Right lung (tissue), 5 donors: ENCODE data around the gene TMC4. TPM values are rescaled to one million over a fixed set of nuclear protein-coding genes. Genes with fewer than 3 reads are reported as not detected.

Experiments
- DNase-seq, 2 donors: peaks; one replicate each; pipeline ENCODE4 v3.0.0-alpha.2; 2013
- polyA plus RNA-seq, 5 donors: library from polyadenylated mRNA; unstranded; fragments of 120-200 nt; gene quantifications; one replicate each; pipeline versions ENCODE4 v1.2.1 to v1.2.3, GENCODE V29; 2013; ENCODE audit warnings: inconsistent platforms in 1 of 5, low replicate concordance in 1 of 5; ENCODE audit not compliant: insufficient read length in 5 of 5, insufficient read depth in 1 of 5

TMC4 gene
- polyA plus RNA-seq, 5 donors, result 21.9 to 42.8 (median 32.1) TPM

DNA sequence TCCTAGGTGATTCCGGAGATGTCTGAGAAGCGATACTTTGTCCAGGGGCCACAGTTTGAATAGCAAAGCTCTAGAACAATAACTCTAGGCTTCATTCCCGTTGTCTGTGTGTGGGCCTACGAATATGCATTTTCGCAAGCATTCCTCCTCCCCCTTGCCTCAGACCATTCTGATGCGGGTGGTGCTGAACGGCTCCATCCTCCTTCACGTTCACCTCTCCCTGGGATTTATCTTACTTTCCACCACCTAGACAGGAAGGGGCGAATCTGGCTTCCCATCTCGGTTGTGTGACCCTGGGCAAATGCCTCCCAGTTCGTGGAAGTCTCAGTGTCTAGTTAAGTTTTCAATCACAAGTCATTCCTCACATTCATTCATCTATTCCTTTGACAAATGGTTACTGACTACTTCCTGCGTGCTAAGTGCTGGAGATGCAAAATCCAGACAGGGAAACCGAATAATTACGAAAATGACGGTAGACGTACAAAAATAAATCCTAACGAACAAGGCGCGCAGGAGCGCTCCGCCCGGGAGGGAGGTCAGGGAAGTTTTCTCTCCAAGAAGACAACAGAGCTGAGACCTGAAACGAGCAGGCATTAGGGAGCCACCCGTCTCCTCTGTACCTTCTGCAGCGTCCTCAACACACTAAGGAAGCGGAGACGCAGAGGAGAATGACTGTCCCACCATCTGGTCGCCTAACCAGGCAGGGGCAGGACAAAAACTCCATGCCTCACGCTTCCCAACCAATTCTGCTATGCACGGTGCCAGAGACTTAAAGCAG, 36.7 kb downstream of the TMC4 start:
- no peak for DNase-seq

DNA sequence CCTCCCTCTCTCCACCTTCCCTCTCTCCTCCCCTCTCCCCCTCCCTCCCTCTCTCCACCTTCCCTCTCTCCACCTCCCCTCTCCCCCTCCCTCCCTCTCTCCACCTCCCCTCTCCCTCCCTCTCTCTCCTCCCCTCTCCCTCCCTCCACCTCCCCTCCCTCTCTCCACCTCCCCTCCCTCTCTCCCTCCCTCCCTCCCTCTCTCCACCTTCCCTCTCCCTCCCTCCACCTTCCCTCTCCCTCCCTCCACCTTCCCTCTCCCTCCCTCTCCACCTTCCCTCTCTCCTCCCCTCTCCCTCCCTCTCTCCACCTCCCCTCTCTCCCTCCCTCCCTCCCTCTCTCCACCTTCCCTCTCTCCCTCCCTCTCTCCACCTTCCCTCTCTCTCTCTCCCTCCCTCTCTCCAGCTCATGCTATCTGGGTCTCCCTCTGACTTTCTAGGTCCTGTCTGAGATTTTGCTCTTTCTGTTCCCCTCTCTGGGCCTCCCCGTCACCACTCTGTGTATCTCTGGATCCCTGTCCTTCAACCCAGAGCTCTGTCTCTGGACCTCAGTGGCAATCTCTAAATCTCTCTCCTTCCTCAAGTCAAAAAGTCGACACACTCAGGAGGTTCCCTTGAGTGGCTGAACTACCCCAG, 38.9 kb downstream of the TMC4 start:
- no peak for DNase-seq

DNA sequence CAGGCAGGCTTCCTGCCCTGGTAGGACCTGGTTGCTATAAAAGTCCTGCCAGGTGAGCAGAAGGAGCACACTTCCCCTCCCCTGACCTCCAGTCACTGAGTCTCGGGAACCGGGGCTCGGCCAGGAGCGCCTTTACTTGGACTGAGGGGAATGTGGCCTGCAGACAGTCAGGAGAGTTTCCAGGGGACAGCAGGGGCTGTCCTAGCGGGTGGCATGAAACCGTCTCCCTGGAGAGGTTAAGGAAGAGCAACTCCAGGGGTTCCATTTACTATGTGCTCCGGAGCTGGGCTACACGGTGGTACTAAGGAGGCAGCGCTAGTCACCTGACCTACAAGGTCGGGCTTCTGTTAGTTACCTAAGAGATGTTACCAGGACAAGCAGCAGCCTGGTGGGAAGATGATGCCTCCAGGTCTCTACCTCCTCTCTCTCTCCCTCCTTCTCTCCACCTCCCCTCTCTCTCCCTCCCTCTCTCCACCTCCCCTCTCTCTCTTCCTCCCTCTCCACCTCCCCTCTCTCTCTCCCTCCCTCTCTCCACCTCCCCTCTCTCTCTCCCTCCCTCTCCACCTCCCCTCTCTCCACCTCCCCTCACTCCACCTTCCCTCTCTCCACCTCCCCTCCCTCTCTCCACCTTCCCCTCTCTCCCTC, 39.5 kb downstream of the TMC4 start:
- DNase-seq, result peak; percentile 45 to 53

DNA sequence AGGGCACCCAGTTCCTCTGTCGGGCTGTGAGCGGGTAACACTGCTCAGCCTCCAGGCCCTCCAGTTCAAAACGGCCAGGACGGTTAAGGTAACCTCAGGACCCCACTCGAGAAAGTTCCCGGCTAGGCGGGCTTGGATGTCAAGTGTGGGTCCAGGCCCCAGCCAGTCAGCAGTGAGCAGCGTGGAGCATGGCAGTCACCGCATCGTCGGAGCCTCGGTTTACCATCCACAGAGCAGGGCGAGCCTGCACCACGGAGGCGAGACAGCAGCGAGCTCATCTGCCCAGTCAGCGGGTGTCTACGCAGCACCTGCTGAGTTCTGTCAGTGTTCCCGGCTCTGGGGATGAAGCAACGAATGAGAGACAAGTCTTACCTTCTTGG, 43.4 kb downstream of the TMC4 start:
- no peak for DNase-seq

DNA sequence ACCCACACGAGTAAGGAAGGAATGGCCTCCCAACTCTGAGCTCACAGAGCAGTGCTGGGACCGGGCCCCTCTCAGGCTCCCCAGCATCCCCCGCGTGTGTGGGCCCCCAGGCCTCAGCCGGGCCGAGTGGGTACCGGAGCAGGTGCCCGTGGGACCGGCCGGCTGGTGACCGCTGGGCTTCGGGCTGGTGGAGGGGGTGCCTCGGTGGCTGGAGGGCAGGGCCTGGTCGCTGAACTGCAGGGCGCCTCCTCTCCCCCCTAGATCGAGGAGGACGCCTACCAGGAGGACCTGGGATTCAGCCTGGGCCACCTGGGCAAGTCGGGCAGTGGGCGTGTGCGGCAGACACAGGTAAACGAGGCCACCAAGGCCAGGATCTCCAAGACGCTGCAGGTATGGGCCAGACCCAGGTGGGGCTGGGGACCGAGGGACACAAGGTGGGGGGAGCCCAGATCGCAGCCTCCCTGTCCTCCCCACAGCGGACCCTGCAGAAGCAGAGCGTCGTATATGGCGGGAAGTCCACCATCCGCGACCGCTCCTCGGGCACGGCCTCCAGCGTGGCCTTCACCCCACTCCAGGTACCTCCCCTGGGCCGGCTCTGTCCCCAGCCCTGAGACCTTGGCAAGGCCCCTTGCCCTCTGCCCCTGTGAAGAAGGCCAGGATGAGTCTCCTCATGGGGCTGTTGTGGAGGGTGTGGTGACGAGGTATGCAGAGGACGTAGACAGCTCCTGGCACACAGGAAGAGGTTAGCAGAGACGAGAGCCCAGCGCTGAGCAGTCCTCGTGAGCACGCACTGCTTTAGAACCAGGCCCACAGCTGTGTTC, 44.0 kb downstream of the TMC4 start:
- no peak for DNase-seq

DNA sequence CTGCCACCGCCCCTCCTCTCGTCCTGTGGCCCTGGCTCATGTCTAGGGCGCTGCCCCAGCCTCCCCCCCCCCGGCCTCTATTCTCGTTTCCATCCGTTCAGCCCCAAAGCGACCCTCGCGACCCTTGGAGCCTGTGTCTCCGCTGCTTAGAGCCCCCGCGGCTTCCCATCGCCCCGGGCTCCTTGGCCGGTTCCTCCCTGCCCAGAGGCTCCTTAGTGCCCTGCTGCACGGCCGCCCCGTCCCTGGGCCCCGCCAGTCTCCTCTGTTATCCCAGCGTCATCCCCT, 44.6 kb downstream of the TMC4 start:
- no peak for DNase-seq

DNA sequence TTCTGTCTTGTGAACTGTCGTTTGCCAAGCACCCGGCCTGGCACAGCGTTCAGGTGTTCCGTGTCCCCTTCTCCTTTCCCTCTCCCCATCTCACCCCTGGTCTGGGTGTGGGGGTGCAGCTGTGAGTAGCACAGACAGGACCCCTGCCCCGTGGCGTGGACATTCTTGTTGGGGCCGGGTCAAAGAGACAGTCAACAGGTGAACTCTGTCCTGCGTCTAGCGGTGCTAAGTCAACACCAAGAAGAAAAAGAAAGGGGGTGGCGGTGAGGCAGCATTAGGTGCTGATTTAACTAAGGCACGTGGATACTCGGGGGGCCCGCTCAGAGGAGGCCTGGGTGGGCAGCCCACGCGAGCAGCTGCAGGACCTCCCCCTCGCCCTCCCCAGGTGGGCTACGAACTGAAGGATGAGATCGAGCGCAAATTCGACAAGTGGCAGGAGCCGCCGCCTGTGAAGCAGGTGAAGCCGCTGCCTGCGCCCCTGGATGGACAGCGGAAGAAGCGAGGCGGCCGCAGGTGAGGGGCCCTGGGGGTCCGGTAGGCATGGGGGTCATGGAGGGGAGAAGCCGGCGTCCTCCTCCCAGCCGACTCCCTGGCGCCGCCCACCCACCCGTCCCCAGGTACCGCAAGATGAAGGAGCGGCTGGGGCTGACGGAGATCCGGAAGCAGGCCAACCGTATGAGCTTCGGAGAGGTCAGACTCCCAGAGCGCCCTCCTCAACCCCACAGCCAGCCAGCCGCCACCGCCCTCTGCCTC, 45.1 kb downstream of the TMC4 start:
- no peak for DNase-seq

DNA sequence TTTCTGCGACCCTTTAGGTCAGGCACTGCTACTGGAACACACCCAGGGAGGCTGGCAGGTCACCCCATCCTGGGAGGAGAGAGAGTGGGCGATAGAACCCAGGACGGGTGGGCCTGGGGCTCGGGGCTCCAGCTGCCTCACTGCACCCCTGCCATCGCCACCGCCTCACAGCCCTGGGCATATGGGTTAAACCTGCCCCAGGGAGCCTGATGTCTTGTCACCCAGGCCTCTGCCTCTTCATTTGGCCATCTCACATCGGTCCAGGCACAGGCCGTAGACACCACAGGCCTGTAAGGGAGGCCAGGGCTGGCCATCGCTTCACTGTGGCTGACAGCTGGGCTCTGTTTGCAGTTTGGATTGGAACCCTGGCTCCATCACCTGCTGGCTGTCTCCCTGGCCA, 47.2 kb downstream of the TMC4 start:
- no peak for DNase-seq

DNA sequence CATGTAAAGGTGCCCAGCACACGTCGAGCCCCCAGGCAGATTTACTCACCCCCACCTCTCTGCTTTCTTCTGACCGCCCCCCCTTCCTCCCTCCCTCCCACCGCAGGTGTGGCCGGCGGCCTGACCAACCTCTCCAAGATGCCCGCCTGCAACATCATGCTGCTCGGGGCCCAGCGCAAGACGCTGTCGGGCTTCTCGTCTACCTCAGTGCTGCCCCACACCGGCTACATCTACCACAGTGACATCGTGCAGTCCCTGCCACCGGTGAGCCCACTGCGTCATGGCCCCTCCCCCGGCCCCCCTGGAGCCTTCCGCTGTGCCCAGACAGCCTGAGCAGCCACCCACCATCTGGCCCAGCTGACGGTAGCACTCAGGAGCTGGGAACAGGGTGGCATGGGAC, 48.6 kb downstream of the TMC4 start:
- no peak for DNase-seq

DNA sequence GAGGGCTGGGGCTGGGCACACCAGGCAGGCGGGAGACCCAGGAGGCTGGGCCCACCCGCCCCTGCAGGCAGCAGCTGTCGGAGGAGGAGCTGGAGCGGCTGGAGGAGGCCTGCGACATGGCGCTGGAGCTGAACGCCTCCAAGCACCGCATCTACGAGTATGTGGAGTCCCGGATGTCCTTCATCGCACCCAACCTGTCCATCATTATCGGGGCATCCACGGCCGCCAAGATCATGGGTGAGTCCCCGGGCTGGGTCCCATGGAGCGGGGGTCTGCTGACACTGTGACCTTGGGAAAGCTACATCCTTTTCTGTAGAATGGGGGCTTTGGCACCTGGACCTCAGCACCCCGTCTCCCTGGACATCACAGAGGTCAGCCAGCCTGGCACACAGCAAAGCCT, 49.3 kb downstream of the TMC4 start:
- DNase-seq, result no peak

DNA sequence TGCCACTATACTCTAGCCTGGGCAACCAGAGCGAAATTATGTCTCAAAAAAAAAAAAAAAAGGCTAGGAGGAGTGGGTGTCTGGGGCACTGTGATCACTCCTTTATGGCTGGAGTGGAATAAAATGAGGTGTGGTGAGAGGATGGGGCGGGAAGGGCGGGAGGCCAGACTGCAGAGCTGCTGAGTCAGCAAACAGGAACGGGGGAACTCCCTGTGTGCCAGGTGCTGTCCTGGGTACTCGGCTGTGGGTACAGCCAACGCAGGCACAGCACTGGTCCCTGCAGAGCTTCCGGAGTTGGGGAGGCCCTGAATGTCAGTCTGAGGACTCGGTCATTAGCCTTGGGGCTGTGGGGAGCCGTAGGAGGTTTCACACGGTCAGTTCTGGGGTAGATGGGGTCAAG, 51.7 kb downstream of the TMC4 start:
- no peak for DNase-seq

DNA sequence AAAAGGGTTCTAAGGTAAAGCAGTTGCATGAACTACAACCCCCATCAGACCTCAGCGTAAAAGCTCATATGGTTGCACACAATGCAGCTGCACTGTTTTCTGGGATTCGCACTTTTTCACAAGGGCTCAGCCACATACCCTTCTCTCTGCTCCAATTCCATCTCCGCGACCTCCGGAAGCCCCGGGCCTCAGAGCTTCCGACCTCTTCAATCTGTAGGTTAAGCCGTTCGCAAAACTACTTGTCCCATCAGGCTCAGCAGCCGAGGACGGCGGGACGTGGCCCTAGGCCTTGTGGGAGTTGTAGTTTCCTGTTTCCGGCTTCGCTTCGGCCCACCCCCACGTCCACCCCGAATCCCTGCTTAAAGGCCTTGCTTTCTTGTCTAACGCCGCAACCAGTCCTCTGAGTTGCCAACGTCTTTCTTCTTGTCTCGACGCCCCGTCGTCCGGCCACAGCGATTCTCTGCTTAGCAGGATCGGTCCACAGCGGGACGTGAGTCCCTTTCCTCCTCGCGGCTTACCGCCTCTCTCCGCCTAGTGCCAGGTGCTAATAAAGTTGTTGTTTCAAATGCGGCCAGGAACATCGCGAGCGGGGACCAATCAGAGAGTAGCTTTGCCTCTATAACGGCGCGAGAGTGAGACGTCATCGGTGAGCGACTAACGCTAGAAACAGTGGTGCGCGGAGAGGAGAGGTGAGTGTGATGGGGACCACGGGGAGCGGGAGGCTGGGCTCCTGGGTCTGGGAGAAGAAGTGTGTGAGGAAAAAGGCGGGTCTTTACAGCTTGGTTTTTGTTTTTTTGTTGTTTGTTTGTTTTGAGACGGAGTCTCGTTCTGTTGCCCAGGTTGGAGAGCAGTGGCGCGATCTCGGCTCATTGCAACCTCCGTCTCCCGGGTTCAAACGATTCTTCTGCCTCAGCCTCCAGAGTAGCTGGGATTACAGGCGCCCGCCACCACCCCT, 57.6 kb downstream of the TMC4 start, which contains the start of the genes PRPF31 and TFPT:
PRPF31 (plus strand) TSS at position 646 of the 955 bp plus-strand sequence. CDS start 2,525 bp downstream, outside the sequence.
TFPT (minus strand) TSS at position 549 of the 955 bp plus-strand sequence; CDS start at position 161, 388 bp downstream.
- DNase-seq, result peak; percentile 98

DNA sequence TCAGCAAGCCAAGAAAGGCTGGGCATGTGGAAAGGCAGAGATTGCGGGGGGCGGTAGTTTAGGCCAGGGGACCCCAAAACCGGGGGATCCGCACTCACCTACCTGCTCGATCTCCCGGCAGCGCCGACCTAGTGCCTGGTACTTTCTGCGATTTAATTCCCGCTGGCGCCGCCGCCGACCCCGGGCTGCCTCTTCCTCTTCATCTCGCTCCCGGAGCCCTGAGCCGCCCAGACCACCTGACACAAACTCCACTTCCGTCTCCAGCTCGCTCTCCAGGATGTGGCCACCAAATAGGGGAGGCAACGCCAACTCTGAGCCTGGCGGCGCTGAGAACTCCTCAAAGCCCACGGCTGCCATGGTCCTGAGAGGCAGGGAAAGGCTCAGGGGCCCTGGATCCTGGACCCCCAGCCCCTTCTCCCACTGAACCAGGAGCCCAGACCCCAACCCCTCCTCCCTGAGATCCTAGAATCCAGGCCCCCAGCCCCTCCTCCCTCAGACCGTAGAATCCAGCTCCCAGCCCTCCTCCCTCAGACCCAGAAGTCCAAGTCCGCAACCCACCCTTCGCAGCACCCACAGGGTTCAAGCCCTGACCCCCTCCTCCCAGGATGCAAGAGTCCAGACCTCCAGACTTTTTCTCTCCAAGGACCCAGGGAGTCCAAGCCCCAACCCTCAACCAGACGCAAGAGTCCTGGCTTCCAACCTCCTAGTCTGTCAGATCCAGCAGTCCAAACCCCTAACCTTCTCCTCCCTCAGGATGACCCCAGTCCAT, 58.4 kb downstream of the TMC4 start:
- DNase-seq, result no peak

Other genes starting within 250 kb of the TMC4 start
- under 1 TPM; 0.07 to 0.13 (median 0.10) TPM for gene CACNG8, start 210.2 kb downstream of the TMC4 start, polyA plus RNA-seq
- gene CACNG6, start 181.5 kb downstream of the TMC4 start, polyA plus RNA-seq, result 1 to 10 TPM in 3 of 5 donors, under 1 TPM in 2; 0.21 to 2.6 (median 1.0) TPM
- under 1 TPM in 3 of 5 donors, not detected in 2; 0.17 to 0.41 (median 0.30) TPM for gene VSTM1, start 109.3 kb downstream of the TMC4 start, polyA plus RNA-seq
- gene TARM1, start 91.8 kb downstream of the TMC4 start, polyA plus RNA-seq, result under 1 TPM in 4 of 5 donors, not detected in 1; 0.15 to 0.27 (median 0.18) TPM
- under 1 TPM; 0.38 to 0.73 (median 0.56) TPM for gene OSCAR, start 72.4 kb downstream of the TMC4 start, polyA plus RNA-seq
- 100 to 1,000 TPM in 1 of 5 donors, 10 to 100 TPM in 4; 65.2 to 157 (median 85.5) TPM for gene NDUFA3, start 70.3 kb downstream of the TMC4 start, polyA plus RNA-seq
- gene TFPT, start 57.5 kb downstream of the TMC4 start, polyA plus RNA-seq, result 10 to 100 TPM; 13.1 to 25.5 (median 18.1) TPM
- gene PRPF31, start 57.4 kb downstream of the TMC4 start, polyA plus RNA-seq, result 10 to 100 TPM; 50.3 to 71.0 (median 60.2) TPM
- gene CNOT3, start 35.4 kb downstream of the TMC4 start, polyA plus RNA-seq, result 10 to 100 TPM; 54.3 to 69.4 (median 59.5) TPM
- gene LENG1, start 13.4 kb downstream of the TMC4 start, polyA plus RNA-seq, result 10 to 100 TPM in 1 of 5 donors, 1 to 10 TPM in 4; 6.5 to 12.3 (median 7.9) TPM
- gene MBOAT7, start 16.4 kb upstream of the TMC4 start, polyA plus RNA-seq, result 10 to 100 TPM; 44.0 to 69.4 (median 54.5) TPM
- 10 to 100 TPM; 35.0 to 66.7 (median 44.3) TPM for gene TSEN34, start 18.1 kb upstream of the TMC4 start, polyA plus RNA-seq
- 1,000 to 10,000 TPM; 1,645 to 2,801 (median 2,081) TPM for gene RPS9, start 27.7 kb upstream of the TMC4 start, polyA plus RNA-seq
- 1 to 10 TPM; 1.4 to 2.9 (median 2.3) TPM for gene LILRB3, start 49.8 kb upstream of the TMC4 start, polyA plus RNA-seq
- gene LILRA6, start 69.6 kb upstream of the TMC4 start, polyA plus RNA-seq, result 1 to 10 TPM in 1 of 5 donors, under 1 TPM in 4; 0.56 to 1.5 (median 0.73) TPM
- 1 to 10 TPM; 3.9 to 5.0 (median 4.8) TPM for gene LILRB5, start 84.1 kb upstream of the TMC4 start, polyA plus RNA-seq
- gene LILRB2, start 108.0 kb upstream of the TMC4 start, polyA plus RNA-seq, result 1 to 10 TPM; 1.5 to 3.3 (median 1.7) TPM
- under 1 TPM; 0.28 to 0.81 (median 0.55) TPM for gene LILRA5, start 140.0 kb upstream of the TMC4 start, polyA plus RNA-seq
- gene LILRA4, start 166.0 kb upstream of the TMC4 start, polyA plus RNA-seq, result under 1 TPM in 2 of 5 donors, not detected in 3; 0.13 to 0.26 TPM
- gene LAIR1, start 191.8 kb upstream of the TMC4 start, polyA plus RNA-seq, result 10 to 100 TPM in 1 of 5 donors, 1 to 10 TPM in 4; 5.7 to 11.6 (median 6.7) TPM
- 10 to 100 TPM in 1 of 5 donors, 1 to 10 TPM in 4; 2.9 to 11.7 (median 4.0) TPM for gene TTYH1, start 242.3 kb upstream of the TMC4 start, polyA plus RNA-seq